Chondrocyte (in vitro differentiated cells): Measurements from ENCODE around the gene SOX6. TPM values are rescaled to one million over a fixed set of nuclear protein-coding genes. Genes with fewer than 3 reads are reported as not detected.

Experiments used
- DNase-seq: peaks from one replicate; pipeline ENCODE4 v3.0.0; 2021; ENCODE audit warnings: mixed read lengths, low spot score
- H3K27ac Mint-ChIP-seq: one replicate; pipeline ENCODE4 v1.8.0; 2021; ENCODE audit warnings: mild to moderate bottlenecking, moderate library complexity, mixed read lengths; ENCODE audit not compliant: unreplicated experiment
- H3K27me3 Mint-ChIP-seq: 2 replicates; pipeline ENCODE4 v1.8.0; 2021; ENCODE audit warnings: low read depth, mixed read lengths
- H3K36me3 Mint-ChIP-seq: 2 replicates; pipeline ENCODE4 v1.8.0; 2021; ENCODE audit warnings: low read depth, mixed read lengths
- H3K4me1 Mint-ChIP-seq: 2 replicates; pipeline ENCODE4 v1.8.0; 2021; ENCODE audit warnings: low read depth, mild to moderate bottlenecking, mixed read lengths
- H3K4me3 Mint-ChIP-seq: one replicate; pipeline ENCODE4 v1.8.0; 2021; ENCODE audit warnings: mild to moderate bottlenecking, moderate library complexity, mixed read lengths; ENCODE audit not compliant: unreplicated experiment
- H3K9me3 Mint-ChIP-seq: 2 replicates; pipeline ENCODE4 v1.8.0; 2021; ENCODE audit warnings: low read depth, mixed read lengths
- total RNA-seq: library from RNA; stranded (reverse); gene quantifications from 3 replicates; pipeline ENCODE4 v1.2.1, GENCODE V29; 2021
- TF ChIP-seq, protein P1 (sequence below): fragments of 200-600 bp; sonication (generic); IDR thresholded peaks from 2 replicates; pipeline ENCODE4 v1.5.0; 2021; ENCODE audit warnings: antibody characterized with exemption, mild to moderate bottlenecking, moderate library complexity

Gene SOX6
- total RNA-seq, 1 donor from 2014 or later = 29.9 TPM

DNA sequence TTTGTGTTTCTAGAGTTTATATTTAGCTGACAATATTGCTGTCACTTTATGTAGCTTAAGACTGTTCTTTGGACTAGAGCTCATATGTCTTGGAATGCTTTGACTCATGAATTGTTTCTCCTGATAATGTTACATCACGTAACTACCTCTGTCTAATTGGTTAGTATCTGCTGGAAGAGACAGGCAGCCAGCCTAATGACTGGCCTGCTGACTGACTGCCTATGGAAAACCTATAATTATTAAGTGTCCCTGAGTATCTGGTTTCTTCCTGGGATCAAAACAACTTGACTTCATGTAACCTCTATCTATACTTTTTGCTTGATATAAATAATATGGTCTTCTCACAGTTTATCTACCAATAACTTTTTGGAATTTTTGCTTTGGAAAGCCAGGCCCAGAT, 9.4 kb downstream of the SOX6 start:
- Mint-ChIP-seq H3K27ac (peak overlapping the region; percentile 71), H3K9me3 (no peaks in the 10 kb centered on the region), H3K4me3 (no peak overlapping the region), H3K36me3 (no peaks in the 10 kb centered on the region), H3K27me3 (no peaks in the 10 kb centered on the region), H3K4me1 (peaks cover 33% of the 10 kb centered on the region)
- DNase-seq = no peak
- TF ChIP-seq, protein P1, sequence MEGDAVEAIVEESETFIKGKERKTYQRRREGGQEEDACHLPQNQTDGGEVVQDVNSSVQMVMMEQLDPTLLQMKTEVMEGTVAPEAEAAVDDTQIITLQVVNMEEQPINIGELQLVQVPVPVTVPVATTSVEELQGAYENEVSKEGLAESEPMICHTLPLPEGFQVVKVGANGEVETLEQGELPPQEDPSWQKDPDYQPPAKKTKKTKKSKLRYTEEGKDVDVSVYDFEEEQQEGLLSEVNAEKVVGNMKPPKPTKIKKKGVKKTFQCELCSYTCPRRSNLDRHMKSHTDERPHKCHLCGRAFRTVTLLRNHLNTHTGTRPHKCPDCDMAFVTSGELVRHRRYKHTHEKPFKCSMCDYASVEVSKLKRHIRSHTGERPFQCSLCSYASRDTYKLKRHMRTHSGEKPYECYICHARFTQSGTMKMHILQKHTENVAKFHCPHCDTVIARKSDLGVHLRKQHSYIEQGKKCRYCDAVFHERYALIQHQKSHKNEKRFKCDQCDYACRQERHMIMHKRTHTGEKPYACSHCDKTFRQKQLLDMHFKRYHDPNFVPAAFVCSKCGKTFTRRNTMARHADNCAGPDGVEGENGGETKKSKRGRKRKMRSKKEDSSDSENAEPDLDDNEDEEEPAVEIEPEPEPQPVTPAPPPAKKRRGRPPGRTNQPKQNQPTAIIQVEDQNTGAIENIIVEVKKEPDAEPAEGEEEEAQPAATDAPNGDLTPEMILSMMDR = no peak

DNA sequence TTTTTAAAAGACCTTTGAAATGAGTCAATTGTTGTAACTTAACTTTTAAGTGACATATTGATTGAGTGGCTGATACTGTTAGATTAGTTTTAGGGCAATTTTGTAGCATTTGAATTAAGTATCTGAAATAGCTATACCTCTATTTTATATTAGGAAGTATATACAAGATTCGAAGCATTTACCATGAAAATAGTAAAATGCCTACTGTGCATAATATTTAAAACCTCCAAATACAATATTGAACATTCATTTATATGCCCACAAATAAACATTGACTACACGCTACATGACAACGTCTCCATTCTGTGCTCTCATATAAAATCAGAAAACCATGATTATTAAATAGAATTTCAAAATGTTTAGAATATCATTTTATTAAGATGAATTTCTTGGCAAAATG, 14.5 kb downstream of the SOX6 start:
- Mint-ChIP-seq H3K27ac (no peak overlapping the region), H3K27me3 (no peaks in the 10 kb centered on the region), H3K4me3 (no peak overlapping the region), H3K36me3 (peaks cover 2% of the 10 kb centered on the region), H3K4me1 (peaks cover 29% of the 10 kb centered on the region), H3K9me3 (no peaks in the 10 kb centered on the region)
- DNase-seq = no peak
- TF ChIP-seq, protein P1 = no peak

DNA sequence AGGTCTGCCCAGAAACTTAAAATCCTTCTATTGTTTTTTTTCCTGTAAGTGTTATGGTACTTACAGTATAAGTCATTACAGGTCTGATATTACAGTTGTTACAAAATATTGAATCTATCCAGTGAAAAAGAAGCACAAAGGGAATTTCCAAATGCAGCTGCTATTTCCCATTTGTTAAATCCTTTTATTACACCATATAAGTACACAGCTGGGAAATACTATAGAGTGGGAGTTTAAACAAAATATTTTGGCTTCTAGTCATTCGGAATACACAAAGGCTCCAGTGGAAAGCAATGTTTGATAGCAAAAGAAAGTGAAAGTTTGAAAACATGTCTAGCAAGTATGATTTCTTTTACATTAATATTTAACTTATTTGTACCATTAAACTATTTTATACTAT, 18.0 kb downstream of the SOX6 start:
- Mint-ChIP-seq H3K27ac (no peak overlapping the region), H3K4me3 (no peak overlapping the region), H3K4me1 (peaks cover 19% of the 10 kb centered on the region), H3K36me3 (peaks cover 3% of the 10 kb centered on the region), H3K9me3 (no peaks in the 10 kb centered on the region), H3K27me3 (no peaks in the 10 kb centered on the region)
- TF ChIP-seq, protein P1 = no peak
- DNase-seq = no peak

DNA sequence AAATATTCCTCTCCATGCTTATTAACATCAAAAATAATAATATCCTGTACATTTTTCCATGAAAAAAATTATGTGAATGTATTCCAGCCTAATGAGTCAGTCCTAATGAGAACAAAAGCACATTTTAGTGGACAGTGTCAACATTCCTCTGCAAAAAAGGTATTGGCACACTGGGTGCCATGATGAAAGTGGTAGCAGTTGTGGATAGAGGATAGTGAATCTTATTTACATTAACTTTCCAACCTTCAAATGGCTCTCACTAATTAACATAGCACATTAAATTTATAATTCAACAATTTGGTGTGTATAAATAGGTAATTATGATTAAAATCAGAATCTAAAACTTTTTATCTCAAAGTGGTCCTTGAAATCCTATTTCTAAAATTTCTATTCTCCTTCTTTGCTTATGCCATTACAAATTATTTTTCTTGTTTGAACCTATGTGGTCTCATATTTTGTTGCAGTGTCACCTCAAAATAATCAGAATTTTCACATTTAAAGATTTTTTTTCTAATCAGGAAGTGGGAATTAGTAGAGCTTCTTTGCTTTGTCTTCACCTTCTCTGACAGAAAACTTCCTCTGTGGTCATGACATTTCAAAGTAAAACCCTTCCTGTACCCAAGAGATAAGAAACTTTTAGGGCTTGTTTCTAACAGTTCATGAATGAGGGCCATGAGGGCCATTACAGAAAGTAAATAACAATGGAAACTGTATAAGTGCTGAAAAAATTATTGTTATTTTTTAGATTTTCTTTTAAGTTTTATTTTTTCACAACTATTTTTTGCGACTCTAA, 18.7 kb downstream of the SOX6 start:
- TF ChIP-seq, protein P1 = no peak
- Mint-ChIP-seq H3K9me3 (no peaks in the 10 kb centered on the region), H3K27ac (no peak overlapping the region), H3K36me3 (peaks cover 3% of the 10 kb centered on the region), H3K4me3 (no peak overlapping the region), H3K4me1 (peaks cover 19% of the 10 kb centered on the region), H3K27me3 (no peaks in the 10 kb centered on the region)
- DNase-seq = no peak

DNA sequence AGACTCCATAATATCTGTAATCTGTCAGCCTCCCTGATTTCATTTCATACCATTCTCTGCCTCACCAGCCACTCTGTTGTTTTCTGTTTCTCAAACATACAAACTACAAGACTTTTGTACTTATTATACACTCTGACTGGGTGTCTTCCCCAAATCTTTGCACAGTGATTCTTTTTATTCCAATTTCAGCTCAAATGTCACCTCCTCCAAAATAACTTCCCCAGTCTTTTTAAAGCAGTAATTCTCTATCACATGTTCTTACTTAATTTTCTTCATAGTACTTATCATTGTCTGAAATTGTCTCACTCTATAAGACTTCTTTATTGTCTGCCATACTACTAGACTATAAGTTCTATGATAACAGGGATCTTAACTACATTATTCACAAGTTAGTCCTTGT, 19.6 kb downstream of the SOX6 start:
- no peaks in the 10 kb centered on the region for H3K9me3 Mint-ChIP-seq
- H3K4me1 Mint-ChIP-seq = peaks cover 19% of the 10 kb centered on the region
- DNase-seq = no peak
- no peak overlapping the region for H3K27ac Mint-ChIP-seq
- H3K27me3 Mint-ChIP-seq = no peaks in the 10 kb centered on the region
- TF ChIP-seq, protein P1 = no peak
- no peak overlapping the region for H3K4me3 Mint-ChIP-seq
- H3K36me3 Mint-ChIP-seq = peaks cover 3% of the 10 kb centered on the region
